Measurements from ENCODE around the gene R3HDM2. TPM values are rescaled to one million over a fixed set of nuclear protein-coding genes. Genes with fewer than 3 reads are reported as not detected.

The R3HDM2 gene
- 21.7 TPM for total RNA-seq

DNA sequence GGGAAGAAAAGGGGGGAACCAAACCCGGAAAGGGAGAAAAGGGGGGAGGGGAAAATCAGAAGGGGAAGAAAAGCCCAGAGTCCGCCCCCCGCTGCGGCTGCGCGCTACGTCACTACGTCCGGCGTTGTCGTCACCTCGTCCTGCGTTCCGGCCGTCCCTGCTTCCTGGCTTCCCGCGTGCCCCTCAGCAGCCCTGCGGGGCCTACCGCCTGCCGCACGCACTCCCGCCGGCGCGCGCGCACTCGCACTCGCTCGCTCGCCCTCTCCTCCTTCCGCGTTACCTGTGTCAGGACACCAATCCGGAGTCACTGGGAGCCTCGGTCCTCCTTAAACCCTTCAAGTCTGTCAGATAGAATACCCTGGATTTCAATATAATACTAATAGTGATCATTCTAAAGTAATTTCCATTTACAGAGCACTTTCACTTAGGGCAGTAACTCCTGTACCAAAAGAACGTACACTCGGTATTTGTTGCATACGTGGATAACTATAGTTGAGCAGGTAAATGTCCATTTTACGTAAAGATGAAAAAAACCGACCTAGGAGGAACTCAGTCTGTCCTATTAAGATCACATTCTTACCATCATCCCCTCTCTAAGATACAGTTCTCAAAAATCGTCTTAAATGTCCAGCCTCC, at the start of gene R3HDM2:
TSS of gene R3HDM2 (minus strand) at position 113 of the 636 bp plus-strand sequence. CDS start 120,615 bp downstream, outside the sequence.
- peak; percentile 89 for DNase-seq

DNA sequence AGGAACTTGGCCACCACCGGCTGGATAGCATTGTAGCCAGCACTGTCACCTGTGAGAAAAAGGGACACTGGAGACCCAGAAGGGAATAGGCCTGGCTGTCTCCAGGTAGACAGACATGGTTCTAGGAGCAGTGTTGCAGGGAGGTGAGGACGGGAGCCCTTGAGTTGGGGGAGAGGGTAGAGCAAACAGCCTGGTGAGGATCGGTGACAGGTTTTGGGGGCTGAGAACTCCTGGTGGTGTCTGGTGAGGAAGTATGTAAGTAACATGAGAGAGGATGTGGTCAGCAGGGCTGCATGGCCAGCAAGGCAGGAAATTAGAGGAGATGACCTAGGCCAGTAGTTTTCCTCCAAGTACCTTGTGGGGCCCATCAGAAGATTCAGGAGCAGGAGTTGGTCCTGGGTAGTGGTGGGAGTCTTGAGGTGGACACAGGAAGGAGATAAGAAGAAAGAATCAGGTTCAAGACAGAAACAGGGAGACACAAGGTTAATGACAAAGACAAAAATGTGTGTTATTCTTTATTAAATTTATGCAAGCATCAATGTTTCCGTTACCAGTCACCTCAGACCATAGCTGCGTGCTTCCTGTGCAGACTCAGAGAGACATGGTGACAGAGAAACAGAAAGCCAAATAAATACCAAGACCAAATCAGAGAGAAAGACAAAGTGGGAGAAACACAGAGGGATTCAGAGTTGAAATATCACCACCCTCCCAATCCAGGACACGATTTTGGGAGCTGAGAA, 48.7 kb upstream of the R3HDM2 start, which contains the start of gene ARHGAP9:
TSS of gene ARHGAP9 (minus strand) at position 491 of the 740 bp plus-strand sequence. CDS start at position 31, 460 bp downstream.
- DNase-seq, result no peak

DNA sequence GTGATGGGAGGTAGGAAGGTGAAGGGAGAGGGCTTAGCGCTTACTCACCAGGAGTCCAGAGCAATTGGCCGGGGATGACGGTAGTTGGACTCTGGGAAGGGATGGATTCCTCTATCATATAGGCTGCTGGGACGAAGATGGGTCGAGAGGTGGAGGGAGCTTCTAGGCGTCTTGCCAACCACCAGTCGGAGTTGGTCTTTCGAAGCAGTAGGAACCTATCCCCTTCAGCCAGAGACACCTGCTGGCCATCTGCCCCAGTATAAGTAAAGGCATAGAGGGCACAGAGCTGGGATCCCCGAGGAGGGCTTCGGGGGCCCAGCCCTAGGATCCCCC, 48.2 kb upstream of the R3HDM2 start:
- DNase-seq, result no peak

DNA sequence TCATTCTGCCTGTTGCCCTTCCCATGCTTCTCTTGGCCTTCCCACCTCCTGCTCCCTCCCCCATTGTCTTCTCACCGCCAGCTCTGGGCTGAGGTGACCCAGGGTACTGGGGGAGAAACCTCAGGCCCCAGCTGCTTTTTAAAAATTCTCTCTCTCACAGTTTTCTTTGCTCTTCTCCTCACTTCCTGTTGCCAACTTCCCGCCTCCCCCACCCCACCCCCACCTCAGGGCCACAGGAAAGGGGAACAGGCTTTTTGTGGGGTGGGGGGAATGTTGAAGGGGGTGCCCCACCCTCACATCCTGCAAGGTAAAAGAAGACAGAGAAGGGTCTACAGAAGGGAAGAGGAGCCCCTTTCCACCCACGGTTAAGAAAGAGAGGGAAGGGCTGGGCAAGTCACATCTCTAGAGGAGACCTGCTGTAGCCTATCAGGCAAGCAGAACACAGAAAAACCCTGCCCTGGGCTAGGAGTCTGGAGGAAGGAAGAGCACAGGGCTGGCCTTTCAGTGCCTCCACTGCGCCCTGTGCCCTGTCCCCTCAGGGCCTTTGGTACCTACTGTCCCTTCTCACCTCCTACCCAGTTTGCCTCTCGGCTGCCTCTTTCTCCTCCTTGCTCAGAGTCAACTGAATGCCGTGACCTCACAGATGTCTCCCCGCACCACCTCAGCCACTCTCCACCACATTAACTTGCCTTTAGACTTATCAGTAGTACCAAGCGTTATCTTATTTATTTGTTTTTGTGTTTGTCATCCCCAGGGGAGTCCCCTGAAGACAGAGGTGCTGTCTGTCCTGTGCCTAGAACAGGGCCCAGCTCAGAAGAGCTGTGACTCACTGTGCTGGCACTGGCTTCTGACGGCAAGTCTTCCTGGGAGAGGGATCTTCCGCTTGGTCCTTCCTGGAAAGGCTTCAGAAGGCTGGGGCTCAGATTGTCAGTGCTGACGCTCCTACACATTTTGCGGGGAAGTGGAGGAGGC, 47.2 kb upstream of the R3HDM2 start:
- DNase-seq, result peak; percentile 20

DNA sequence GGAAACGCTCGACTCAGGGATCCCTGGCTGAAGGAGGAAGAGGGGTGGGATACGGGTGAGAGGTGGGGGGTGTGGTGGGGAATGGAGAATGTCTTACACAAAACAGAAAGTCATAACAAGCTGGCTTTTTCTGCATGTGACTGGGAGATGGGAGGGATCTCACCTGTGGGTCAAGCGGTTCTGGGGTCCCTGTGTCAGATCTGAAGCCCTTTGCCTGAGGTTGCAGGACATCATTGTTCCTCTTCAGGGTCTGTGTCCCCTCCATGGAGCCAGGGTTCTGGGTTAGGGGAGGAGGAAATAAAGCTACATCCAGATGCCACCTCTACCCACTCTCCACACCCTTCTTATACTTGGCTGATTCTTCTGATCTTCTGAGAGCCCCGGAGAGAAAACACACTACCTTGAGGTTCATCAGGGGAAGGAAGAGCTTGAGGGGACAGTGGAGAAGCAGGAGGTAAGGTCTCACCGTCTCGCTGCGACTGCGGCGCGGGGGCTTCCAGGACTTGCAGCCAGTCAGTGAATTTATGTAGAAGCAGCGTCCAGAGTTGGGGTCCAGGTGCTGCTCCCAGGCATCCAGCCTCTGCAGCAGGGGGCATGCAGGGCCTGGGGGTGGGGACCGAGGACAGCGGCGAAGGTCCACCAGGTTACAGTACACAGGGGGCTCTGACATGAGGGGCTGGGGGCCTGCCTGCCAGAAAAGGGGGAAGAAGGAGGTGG, 46.3 kb upstream of the R3HDM2 start:
- DNase-seq, result no peak

DNA sequence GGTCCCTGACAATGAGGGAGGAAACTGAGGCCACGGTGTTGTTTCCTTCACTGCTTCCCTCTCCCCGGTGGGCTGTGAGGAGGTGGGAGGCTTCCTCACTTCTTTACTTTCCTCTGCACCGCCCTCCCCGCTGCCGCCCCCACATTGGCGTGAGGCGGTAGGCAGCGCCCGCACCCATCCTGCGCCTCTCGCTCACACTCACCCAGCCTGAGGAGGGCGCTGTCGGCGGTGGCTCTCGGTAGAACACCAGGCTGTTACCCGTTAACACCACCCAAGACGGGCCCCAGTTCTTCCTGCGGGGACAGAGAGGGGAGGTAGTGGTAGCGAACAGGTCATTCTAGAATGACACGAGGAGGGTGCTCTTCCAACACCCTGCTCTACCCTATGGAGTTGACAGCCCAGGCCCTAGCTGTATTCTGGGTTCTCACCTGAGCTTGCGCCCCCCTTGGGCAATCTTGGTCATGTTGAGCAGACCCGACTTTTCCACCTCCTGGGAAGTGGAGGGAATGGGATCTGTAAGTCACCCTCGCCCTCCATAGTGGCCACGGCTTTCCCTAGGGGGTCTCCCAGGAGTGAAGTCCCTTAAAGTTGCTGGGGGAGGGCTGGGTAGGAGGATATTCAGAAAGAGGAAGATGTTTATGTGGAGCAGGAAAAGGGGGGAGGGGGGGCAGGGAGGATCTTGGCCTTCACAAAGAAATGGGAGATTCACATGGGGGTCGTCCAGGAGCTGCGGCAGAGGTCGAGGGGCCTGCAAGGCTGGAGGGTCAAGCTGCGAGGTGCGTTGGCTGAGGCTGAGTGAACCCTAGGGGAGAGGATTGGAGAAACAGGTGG, 45.5 kb upstream of the R3HDM2 start:
- no peak for DNase-seq

DNA sequence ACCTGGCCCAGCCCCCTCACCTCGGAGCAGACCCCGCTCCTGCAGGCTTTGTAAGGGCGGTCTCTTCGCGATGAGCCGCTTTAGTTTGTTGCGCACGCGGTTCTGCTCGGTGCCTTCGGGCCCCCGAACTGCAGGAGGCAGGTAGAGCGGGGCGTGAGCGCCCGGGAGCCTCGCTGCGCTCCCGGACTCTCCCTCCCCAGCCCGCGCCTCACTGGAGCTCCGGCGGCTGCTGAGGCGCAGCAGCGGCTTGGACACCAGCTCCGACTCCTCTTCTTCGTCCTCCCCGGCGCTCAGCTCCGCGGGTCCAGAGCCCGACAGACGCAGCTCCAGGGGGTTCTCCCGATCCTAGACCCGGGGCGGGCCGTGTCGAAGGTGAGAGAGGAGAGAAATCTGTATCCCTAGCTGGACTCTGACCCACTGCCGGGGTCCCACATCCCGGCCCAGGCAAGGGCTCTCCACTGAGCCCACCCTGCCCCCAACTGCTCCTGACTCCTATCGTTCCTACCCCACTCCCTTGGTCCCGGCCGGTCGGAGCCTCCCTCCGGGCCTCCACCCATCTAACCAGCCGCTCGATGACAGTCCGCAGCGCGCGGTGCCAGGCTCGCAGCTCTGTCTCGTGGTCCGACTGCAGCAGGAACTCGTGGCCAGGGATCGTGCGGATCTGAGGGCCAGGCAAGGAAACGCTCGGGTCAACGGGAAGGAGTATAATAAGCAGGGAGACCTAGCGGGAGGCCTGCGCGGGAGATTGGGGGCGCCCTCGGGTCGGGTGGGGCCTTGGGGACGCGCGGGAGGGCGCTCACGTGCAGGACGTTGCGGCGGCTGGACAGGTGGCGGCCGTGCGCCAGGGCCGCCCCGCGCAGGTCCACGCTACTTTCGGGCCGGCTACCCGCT, 44.7 kb upstream of the R3HDM2 start:
- no peak for DNase-seq

DNA sequence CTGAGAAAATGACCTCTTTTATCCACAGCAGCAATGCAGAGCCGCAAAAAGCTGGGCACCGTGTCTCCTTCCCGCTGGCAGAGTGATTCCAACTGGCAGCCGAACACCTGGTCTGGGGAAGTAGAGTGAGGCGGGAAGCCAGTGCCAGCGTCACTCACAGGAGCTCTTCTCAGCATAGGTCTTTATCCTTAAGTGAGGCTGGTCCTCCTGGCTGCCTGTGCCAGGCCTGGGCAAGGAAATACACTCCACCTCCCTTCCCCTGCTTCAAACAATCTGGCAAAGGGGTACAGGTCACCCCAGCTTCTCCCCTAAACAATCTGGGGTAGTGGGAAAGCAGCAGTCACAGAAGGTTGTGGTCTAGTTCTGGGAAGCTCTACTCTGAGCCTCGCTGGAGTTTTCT, 44.0 kb upstream of the R3HDM2 start:
- no peak for DNase-seq

DNA sequence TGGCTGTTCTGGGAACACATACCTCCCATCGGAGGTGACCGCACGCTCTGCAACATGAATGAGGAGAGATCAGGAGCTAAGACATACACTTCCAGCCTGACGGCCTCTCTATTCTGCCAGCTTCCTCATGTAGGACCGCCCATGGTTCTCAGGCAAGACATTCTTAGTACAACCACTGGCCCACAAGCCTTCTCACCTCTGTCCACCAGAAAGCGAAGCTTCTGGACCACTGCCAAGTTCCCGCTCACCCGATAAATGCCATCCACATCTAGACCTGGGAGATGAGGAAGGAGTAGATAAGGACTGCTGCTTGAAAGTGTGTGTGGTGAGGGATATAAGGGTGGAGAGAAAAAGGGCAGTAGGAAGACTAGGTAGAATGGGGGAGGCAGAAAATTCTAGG, 43.6 kb upstream of the R3HDM2 start:
- DNase-seq, result no peak

DNA sequence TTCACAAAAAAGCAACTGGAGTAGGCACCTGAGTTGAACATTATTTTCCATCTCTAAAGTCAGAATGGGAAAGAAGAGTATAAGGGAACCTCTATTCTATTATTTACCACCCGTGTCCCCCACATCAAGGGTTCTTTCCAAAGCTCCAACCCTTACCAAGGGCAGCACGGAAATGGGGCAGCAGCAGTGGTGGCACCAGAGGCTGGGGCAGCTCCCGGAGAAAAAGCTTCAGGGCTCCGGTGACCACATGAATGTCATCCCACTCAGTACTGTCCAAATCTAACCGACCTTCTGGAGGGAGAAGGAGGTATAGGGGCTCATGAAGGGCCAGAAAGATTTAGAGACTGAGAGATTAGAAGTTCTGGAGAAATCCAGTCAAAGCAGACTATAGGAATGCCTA, 43.0 kb upstream of the R3HDM2 start:
- no peak for DNase-seq

DNA sequence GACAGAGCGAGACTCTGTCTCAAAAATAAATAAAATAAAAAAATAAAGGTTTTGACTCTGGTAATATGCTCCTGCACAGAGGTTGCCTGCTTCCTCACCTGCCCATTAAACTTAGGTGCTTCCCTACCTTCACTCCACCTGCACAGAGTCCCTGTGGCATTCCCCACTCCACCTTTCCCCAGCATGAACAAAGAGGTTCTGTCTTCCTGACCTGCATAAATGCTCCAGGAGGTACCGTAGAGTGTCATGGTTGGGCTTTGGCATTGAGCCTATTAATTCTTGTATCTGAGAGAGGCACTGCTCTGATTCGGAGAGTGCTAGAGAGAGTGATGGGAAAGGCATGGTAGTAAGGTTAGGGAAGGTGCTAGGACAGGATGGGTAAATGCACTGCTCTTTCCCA, 42.5 kb upstream of the R3HDM2 start:
- no peak for DNase-seq

DNA sequence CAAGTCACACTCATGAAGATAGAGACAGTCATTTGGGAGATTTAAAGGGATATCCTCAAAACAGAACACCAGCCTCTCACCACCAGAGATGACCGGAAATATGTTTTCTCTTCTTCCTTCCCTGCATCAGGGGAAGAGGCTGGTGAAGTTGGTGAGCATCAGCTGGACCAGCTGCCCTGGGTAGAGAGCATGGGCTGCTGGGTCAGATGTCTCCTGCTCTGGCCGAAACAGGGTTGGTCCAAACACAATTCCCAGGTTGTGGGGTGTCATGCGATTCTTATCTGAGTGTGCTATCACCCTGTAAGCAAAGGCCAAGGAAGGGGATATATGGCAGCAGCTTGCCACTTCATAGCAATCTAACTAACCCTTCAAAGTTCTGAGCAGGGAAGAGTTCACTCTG, 41.5 kb upstream of the R3HDM2 start:
- DNase-seq, result no peak

DNA sequence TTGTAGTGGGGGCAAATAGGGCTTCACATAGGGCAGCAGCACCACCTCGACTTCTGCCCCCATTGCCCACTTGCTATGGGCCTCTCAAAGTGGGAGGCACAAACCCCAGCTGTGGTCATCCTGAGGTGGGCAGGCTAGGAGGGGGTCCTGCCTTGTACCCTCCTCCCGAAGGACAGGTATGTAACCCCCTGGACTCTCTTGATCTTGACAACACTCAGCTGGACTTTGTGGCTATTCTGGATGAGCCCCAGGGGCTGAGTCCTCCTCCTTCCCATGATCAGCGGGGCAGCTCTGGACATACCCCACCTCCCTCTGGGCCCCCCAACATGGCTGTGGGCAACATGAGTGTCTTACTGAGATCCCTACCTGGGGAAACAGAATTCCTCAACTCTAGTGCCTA, 40.8 kb upstream of the R3HDM2 start:
- DNase-seq, result no peak

DNA sequence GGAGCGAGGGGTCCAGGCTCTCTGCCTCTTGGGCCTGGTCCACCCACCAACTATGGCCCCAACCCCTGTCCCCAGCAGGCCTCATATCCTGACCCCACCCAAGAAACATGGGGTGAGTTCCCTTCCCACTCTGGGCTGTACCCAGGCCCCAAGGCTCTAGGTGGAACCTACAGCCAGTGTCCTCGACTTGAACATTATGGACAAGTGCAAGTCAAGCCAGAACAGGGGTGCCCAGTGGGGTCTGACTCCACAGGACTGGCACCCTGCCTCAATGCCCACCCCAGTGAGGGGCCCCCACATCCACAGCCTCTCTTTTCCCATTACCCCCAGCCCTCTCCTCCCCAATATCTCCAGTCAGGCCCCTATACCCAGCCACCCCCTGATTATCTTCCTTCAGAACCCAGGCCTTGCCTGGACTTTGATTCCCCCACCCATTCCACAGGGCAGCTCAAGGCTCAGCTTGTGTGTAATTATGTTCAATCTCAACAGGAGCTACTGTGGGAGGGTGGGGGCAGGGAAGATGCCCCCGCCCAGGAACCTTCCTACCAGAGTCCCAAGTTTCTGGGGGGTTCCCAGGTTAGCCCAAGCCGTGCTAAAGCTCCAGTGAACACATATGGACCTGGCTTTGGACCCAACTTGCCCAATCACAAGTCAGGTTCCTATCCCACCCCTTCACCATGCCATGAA, 40.3 kb upstream of the R3HDM2 start:
- no peak for DNase-seq

DNA sequence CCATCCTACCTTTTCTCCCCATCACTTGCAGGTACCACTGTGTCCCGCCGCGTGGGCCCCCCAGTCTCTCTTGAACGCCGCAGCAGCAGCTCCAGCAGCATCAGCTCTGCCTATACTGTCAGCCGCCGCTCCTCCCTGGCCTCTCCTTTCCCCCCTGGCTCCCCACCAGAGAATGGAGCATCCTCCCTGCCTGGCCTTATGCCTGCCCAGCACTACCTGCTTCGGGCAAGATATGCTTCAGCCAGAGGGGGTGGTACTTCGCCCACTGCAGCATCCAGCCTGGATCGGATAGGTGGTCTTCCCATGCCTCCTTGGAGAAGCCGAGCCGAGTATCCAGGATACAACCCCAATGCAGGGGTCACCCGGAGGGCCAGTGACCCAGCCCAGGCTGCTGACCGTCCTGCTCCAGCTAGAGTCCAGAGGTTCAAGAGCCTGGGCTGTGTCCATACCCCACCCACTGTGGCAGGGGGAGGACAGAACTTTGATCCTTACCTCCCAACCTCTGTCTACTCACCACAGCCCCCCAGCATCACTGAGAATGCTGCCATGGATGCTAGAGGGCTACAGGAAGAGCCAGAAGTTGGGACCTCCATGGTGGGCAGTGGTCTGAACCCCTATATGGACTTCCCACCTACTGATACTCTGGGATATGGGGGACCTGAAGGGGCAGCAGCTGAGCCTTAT, 39.6 kb upstream of the R3HDM2 start:
- no peak for DNase-seq

DNA sequence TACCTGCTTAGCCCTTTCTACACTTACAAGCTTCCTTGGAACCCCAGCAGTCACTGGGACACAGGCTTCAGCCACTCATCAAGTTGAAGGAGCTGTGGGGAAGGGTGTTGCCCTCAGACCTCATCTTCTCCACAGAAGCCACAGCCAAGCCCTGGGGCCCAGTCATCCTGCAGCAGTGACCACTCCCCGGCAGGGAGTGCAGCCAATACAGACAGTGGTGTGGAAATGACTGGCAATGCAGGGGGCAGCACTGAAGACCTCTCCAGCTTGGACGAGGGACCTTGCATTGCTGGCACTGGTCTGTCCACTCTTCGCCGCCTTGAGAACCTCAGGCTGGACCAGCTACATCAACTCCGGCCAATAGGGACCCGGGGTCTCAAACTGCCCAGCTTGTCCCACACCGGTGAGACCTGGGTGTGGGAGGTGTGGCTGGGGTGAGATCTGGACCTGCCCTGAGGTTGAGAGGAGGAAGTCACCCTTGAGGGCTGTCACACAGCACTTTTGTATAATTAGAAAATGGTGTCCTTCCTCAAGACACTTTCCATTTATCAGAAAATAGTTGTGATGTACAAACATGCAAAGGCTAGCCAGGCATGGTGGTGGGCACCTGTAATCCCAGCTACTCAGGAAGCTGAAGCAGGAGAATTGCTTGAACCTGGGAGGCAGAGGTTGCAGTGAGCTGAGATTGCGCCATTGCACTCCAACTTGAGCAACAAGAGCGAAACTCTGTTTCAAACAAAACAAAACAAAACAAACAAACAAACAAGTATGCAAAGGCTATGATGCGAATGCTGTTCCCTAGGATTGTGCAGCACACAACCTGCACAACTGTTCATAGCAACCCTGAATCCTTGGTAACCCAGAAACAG, 38.7 kb upstream of the R3HDM2 start:
- DNase-seq, result no peak

DNA sequence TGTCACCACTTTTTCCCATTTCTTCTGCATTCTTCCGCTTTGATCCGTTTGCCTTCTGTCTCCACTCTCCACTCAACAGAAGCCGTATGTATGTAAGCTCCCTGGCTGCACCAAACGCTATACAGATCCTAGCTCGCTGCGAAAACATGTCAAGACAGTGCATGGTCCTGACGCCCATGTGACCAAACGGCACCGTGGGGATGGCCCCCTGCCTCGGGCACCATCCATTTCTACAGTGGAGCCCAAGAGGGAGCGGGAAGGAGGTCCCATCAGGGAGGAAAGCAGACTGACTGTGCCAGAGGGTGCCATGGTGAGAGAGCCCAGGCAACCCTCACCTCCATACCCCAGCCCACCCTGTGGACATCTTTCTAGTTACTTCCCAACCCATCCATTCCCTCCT, 37.1 kb upstream of the R3HDM2 start:
- no peak for DNase-seq
